Choroid plexus epithelial cell (primary cell): ENCODE data around the gene HAL.

ENCODE experiments used
- DNase-seq: peaks from one replicate; pipeline ENCODE4 v3.0.0-alpha.2; 2010; ENCODE audit warnings: low read depth
- H3K4me3 ChIP-seq: 2 replicates; pipeline ENCODE4 v1.5.1; 2011; ENCODE audit warnings: low read depth, mild to moderate bottlenecking, control low read depth, low read length, moderate library complexity
- TF ChIP-seq, protein P1 (sequence below): conservative IDR thresholded peaks from 2 replicates; pipeline ENCODE4 v1.5.1; 2011; ENCODE audit warnings: low read depth, mild to moderate bottlenecking, control low read depth, inconsistent platforms, low read length, moderate library complexity

Gene HAL

DNA sequence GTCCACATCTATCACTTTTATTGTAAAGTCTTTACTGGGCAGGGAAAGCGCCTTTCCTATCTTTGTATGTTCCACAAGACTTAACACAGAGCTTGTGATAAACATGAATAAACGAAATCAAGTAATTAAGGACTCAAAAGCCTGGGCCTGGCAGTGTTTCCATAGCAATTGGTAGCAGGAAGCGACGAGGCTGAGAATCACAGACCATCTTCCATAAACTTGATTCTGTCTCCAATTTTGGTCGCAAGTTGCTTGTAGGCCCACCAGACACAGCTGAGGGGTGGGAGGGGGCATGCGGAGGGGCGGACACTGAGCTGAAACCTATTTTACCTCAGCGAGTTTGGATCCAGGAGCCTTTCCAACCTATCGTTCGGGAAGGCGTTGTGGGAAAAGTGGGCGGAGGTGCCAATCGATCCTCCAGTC, 54.0 kb downstream of the HAL start:
- TF ChIP-seq, protein P1, sequence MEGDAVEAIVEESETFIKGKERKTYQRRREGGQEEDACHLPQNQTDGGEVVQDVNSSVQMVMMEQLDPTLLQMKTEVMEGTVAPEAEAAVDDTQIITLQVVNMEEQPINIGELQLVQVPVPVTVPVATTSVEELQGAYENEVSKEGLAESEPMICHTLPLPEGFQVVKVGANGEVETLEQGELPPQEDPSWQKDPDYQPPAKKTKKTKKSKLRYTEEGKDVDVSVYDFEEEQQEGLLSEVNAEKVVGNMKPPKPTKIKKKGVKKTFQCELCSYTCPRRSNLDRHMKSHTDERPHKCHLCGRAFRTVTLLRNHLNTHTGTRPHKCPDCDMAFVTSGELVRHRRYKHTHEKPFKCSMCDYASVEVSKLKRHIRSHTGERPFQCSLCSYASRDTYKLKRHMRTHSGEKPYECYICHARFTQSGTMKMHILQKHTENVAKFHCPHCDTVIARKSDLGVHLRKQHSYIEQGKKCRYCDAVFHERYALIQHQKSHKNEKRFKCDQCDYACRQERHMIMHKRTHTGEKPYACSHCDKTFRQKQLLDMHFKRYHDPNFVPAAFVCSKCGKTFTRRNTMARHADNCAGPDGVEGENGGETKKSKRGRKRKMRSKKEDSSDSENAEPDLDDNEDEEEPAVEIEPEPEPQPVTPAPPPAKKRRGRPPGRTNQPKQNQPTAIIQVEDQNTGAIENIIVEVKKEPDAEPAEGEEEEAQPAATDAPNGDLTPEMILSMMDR: no peak

DNA sequence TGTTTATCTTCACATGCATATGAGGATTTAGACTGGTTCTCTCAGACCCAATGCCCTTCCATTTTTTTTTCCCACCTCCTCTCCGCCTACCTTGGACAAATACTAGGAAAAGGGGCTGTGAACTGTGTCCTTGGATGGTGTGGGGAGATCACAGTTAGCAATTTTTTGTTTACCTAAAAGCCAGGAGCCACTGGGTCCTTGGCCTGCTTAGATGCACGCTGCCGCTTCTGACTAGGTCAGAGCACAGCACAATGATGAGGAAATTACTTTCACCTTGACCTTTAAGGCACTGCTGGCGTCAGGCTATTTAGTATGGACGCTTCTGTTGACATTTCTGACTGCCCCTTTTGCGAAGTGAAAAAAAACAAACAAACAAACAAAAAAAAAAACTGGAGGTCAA, 55.6 kb downstream of the HAL start:
- TF ChIP-seq, protein P1: no peak
- DNase-seq: no peak
- H3K4me3 ChIP-seq: no peak overlapping the region

More for the DNA sequence above, 54.0 kb downstream of the HAL start:
- H3K4me3 ChIP-seq: peak overlapping the region; percentile 60
- DNase-seq: peak; percentile 2
